CD4-positive, alpha-beta memory T cell (primary cell): ENCODE data around the gene PIP5KL1. TPM values are rescaled to one million over a fixed set of nuclear protein-coding genes. Genes with fewer than 3 reads are reported as not detected.

ENCODE experiments used
- CTCF ChIA-PET: fragments of 350-600 bp; sonication (Branson Sonifier 250); formaldehyde crosslinking; loops from one replicate; lab custom pipeline; 2021; ENCODE audit warnings: inconsistent platforms; ENCODE audit not compliant: partially characterized antibody; lab: Charles Lee
- POLR2A ChIA-PET: fragments of 350-600 bp; sonication (Branson Sonifier 250); formaldehyde crosslinking; loops from one replicate; lab custom pipeline; 2021; ENCODE audit not compliant: partially characterized antibody; lab: Charles Lee
- DNase-seq, 5 donors: peaks; one replicate each; pipeline versions ENCODE4 v3.0.0 to v3.0.0-alpha.2; 2020 to 2022; ENCODE audit warnings: mixed read lengths in 1 of 5
- H3K27ac ChIP-seq: one replicate; pipeline ENCODE4 v1.7.0; 2013; ENCODE audit warnings: low read depth, low read length
- H3K27me3 ChIP-seq: 2 replicates; pipeline ENCODE4 v1.7.0; 2013; ENCODE audit warnings: mild to moderate bottlenecking, low read length, moderate library complexity; ENCODE audit not compliant: insufficient read depth
- H3K36me3 ChIP-seq: 2 replicates; pipeline ENCODE4 v1.7.0; 2013; ENCODE audit warnings: mild to moderate bottlenecking, low read length, moderate library complexity; ENCODE audit not compliant: insufficient read depth
- H3K4me1 ChIP-seq: 2 replicates; pipeline ENCODE4 v1.7.0; 2013; ENCODE audit warnings: mild to moderate bottlenecking, low read length, moderate library complexity; ENCODE audit not compliant: insufficient read depth
- H3K4me3 ChIP-seq, 2 donors: one replicate each; pipeline ENCODE4 v1.7.0; 2013; ENCODE audit warnings: low read length in 2 of 2, mild to moderate bottlenecking in 1 of 2
- H3K9me3 ChIP-seq, 2 donors: one replicate each; pipeline ENCODE4 v1.7.0; 2013; ENCODE audit warnings: low read length in 2 of 2, control low read depth in 1 of 2; ENCODE audit not compliant: control insufficient read depth in 1 of 2
- H3K27ac Mint-ChIP-seq, 7 donors: one replicate each; pipeline ENCODE4 v1.8.0; 2020 to 2021; ENCODE audit warnings: mixed read lengths in 7 of 7, mild to moderate bottlenecking in 6 of 7, inconsistent platforms in 3 of 7, moderate library complexity in 3 of 7
- H3K27me3 Mint-ChIP-seq, 2 donors: one replicate each; pipeline ENCODE4 v1.8.0; 2020 to 2021; ENCODE audit warnings: mixed read lengths in 2 of 2
- H3K36me3 Mint-ChIP-seq, 2 donors: one replicate each; pipeline ENCODE4 v1.8.0; 2020 to 2021; ENCODE audit warnings: mixed read lengths in 2 of 2, inconsistent platforms in 1 of 2, mild to moderate bottlenecking in 1 of 2
- H3K4me1 Mint-ChIP-seq, 4 donors: one replicate each; pipeline ENCODE4 v1.8.0; 2020 to 2021; ENCODE audit warnings: mixed read lengths in 4 of 4, mild to moderate bottlenecking in 1 of 4
- H3K4me3 Mint-ChIP-seq, 8 donors: one replicate each; pipeline ENCODE4 v1.8.0; 2020 to 2021; ENCODE audit warnings: mixed read lengths in 8 of 8, mild to moderate bottlenecking in 7 of 8, moderate library complexity in 6 of 8, inconsistent platforms in 3 of 8
- H3K9me3 Mint-ChIP-seq, 8 donors: one replicate each; pipeline ENCODE4 v1.8.0; 2020 to 2021; ENCODE audit warnings: mixed read lengths in 8 of 8, mild to moderate bottlenecking in 5 of 8, inconsistent platforms in 3 of 8, moderate library complexity in 1 of 8
- intact Hi-C: fragments of 100-400 bp; cut with micrococcal nuclease; formaldehyde crosslinking; loops from one replicate; pipeline ENCODE4 v1.15.1; 2023
- polyA plus RNA-seq, 2 donors: library from polyadenylated mRNA; unstranded; fragments of 300-500 nt; fragmentation: Illumina TruSeq; gene quantifications; one replicate each; pipeline ENCODE4 v1.2.3, GENCODE V29; 2021
- total RNA-seq, 2 experiments: library from RNA; stranded (reverse); gene quantifications; one replicate each; pipeline ENCODE4 v1.2.3, GENCODE V29; 2021

PIP5KL1 gene
- total and polyA plus RNA-seq, 4 experiments from 2014 or later: 0.26 to 1.8 (median 0.76) TPM

- Histone ChIP-seq H3K4me1 (peaks cover 44% of the 10 kb centered on the region), H3K27ac (no peak overlapping the region), H3K27me3 (no peaks in the 10 kb centered on the region), H3K4me3 (no peak overlapping the region), H3K36me3 (no peaks in the 10 kb centered on the region), H3K9me3 (no peaks in the 10 kb centered on the region)
- Mint-ChIP-seq H3K36me3 (no peaks in the 10 kb centered on the region), H3K27ac (peak overlapping the region in 2 of 7 donors; percentile 46 to 72), H3K4me1 (peaks cover 8 to 25% (median 17%) of the 10 kb centered on the region in 4 donors), H3K9me3 (peaks cover 0 to 5% (median 0%) of the 10 kb centered on the region in 8 donors), H3K27me3 (peaks cover 2 to 3% of the 10 kb centered on the region in 2 donors), H3K4me3 (peak overlapping the region in 3 of 8 donors; percentile 20 to 43 (median 24))
- CTCF ChIA-PET: interaction anchor here (0.7 to 6.7 kb wide), 6 partner anchors 9 to 421 kb away, joined by 3 to 68 read pairs (median 5); partner anchors contain the start of genes ST6GALNAC4 and TOR2A
- POLR2A ChIA-PET: interaction anchor here (2.1 kb wide), 1 partner anchor 8 kb away, joined by 6 read pairs; the partner anchor contains the start of gene ST6GALNAC4
- intact Hi-C loops: loop anchor here (5.0 kb wide), 1 partner anchor 713 kb away; no protein-coding TSS in a partner anchor
- DNase-seq: no peak
These were observed 5.7 kb downstream of the PIP5KL1 start for GRCh38 chr9:127924736-127925444.

GRCh38 chr9:127923771-127924170 is 6.8 kb downstream of the PIP5KL1 start:
- Histone ChIP-seq H3K9me3 (no peaks in the 10 kb centered on the region), H3K27me3 (no peaks in the 10 kb centered on the region), H3K27ac (no peak overlapping the region), H3K36me3 (no peaks in the 10 kb centered on the region), H3K4me1 (peaks cover 35% of the 10 kb centered on the region), H3K4me3 (no peak overlapping the region)
- Mint-ChIP-seq H3K36me3 (no peaks in the 10 kb centered on the region), H3K4me3 (no peak overlapping the region), H3K9me3 (peaks cover 0 to 5% (median 0%) of the 10 kb centered on the region in 8 donors), H3K27ac (peak overlapping the region in 1 of 7 donors; percentile 13), H3K27me3 (peaks cover 2 to 3% of the 10 kb centered on the region in 2 donors), H3K4me1 (peaks cover 8 to 23% (median 15%) of the 10 kb centered on the region in 4 donors)
- no peak for DNase-seq
- CTCF ChIA-PET: interaction anchor here (0.9 to 6.7 kb wide), 6 partner anchors 42 to 334 kb away, joined by 3 to 68 read pairs (median 28); partner anchors contain the start of gene TOR2A
- intact Hi-C loops: loop anchor here (5.0 kb wide), 1 partner anchor 711 kb away; no protein-coding TSS in a partner anchor
- POLR2A ChIA-PET: interaction anchor here (1.1 kb wide), 1 partner anchor 13 kb away, joined by 3 read pairs; the partner anchor contains the start of gene DPM2

GRCh38 chr9:127923046-127923445 is 7.5 kb downstream of the PIP5KL1 start:
- ChIA-PET POLR2A (interaction anchor here (1.1 kb wide), 1 partner anchor 14 kb away, joined by 3 read pairs; the partner anchor contains the start of gene DPM2), CTCF (interaction anchor here (0.7 to 6.7 kb wide), 9 partner anchors 14 to 333 kb away, joined by 3 to 68 read pairs (median 12); partner anchors contain the start of genes DPM2 and TOR2A)
- peaks cover 30% of the 10 kb centered on the region for H3K4me1 ChIP-seq
- intact Hi-C loops: loop anchor here (5.0 kb wide), 1 partner anchor 711 kb away; no protein-coding TSS in a partner anchor
- Mint-ChIP-seq H3K9me3 (peaks cover 0 to 5% (median 0%) of the 10 kb centered on the region in 8 donors), H3K27ac (peak overlapping the region in 1 of 7 donors; percentile 13), H3K4me1 (peaks cover 8 to 26% (median 17%) of the 10 kb centered on the region in 4 donors), H3K36me3 (no peaks in the 10 kb centered on the region), H3K27me3 (peaks cover 2 to 3% of the 10 kb centered on the region in 2 donors), H3K4me3 (no peak overlapping the region)
- no peaks in the 10 kb centered on the region for H3K36me3 ChIP-seq
- H3K4me3 ChIP-seq: no peak overlapping the region
- DNase-seq: no peak
- H3K9me3 ChIP-seq: no peaks in the 10 kb centered on the region
- H3K27ac ChIP-seq: no peak overlapping the region
- no peaks in the 10 kb centered on the region for H3K27me3 ChIP-seq

GRCh38 chr9:127921557-127922120 is 8.9 kb downstream of the PIP5KL1 start:
- peak overlapping the region in 4 of 7 donors; percentile 22 to 75 (median 60) for H3K27ac Mint-ChIP-seq
- peaks cover 0 to 3% (median 0%) of the 10 kb centered on the region in 8 donors for H3K9me3 Mint-ChIP-seq
- peaks cover 2 to 3% of the 10 kb centered on the region in 2 donors for H3K27me3 Mint-ChIP-seq
- H3K9me3 ChIP-seq: no peaks in the 10 kb centered on the region
- no peaks in the 10 kb centered on the region for H3K36me3 ChIP-seq
- DNase-seq: peak; percentile 71 to 76 (median 74)
- no peaks in the 10 kb centered on the region for H3K36me3 Mint-ChIP-seq
- POLR2A ChIA-PET: interaction anchor here (0.7 to 1.9 kb wide), 12 partner anchors 9 to 471 kb away, joined by 3 to 9 read pairs (median 4); partner anchors contain the start of genes CDK9, DPM2, PIP5KL1 and TOR2A
- intact Hi-C loops: loop anchor here (1.0 to 5.0 kb wide), 4 partner anchors 136 to 709 kb away; partner anchors contain the start of gene TOR2A
- H3K4me1 Mint-ChIP-seq: peaks cover 9 to 37% (median 24%) of the 10 kb centered on the region in 4 donors
- H3K27me3 ChIP-seq: no peaks in the 10 kb centered on the region
- no peak overlapping the region for H3K4me3 ChIP-seq
- peaks cover 28% of the 10 kb centered on the region for H3K4me1 ChIP-seq
- CTCF ChIA-PET: interaction anchor here (0.6 to 6.7 kb wide), 43 partner anchors 8 to 707 kb away, joined by 3 to 68 read pairs (median 5); partner anchors contain the start of genes CDK9, DPM2, PIP5KL1 and TOR2A
- H3K4me3 Mint-ChIP-seq: peak overlapping the region in 7 of 8 donors; percentile 21 to 62 (median 40)
- H3K27ac ChIP-seq: no peak overlapping the region

GRCh38 chr9:127920794-127921193 is 9.8 kb downstream of the PIP5KL1 start:
- peaks cover 2 to 3% of the 10 kb centered on the region in 2 donors for H3K27me3 Mint-ChIP-seq
- intact Hi-C loops: loop anchor here (1.0 to 5.0 kb wide), 4 partner anchors 135 to 708 kb away; partner anchors contain the start of gene TOR2A
- Histone ChIP-seq H3K36me3 (no peaks in the 10 kb centered on the region), H3K27me3 (no peaks in the 10 kb centered on the region), H3K4me3 (no peak overlapping the region), H3K27ac (no peak overlapping the region), H3K9me3 (no peaks in the 10 kb centered on the region), H3K4me1 (peaks cover 33% of the 10 kb centered on the region)
- POLR2A ChIA-PET: interaction anchor here (0.7 to 1.9 kb wide), 15 partner anchors 9 to 470 kb away, joined by 3 to 9 read pairs (median 4); partner anchors contain the start of genes CDK9, DPM2, PIP5KL1 and TOR2A
- no peak for DNase-seq
- peaks cover 0 to 1% of the 10 kb centered on the region in 2 donors for H3K36me3 Mint-ChIP-seq
- CTCF ChIA-PET: interaction anchor here (0.6 to 6.7 kb wide), 44 partner anchors 8 to 706 kb away, joined by 3 to 68 read pairs (median 5); partner anchors contain the start of genes CDK9, DPM2, PIP5KL1 and ST6GALNAC6
- peaks cover 11 to 45% (median 28%) of the 10 kb centered on the region in 4 donors for H3K4me1 Mint-ChIP-seq
- H3K9me3 Mint-ChIP-seq: no peaks in the 10 kb centered on the region
- H3K4me3 Mint-ChIP-seq: no peak overlapping the region
- H3K27ac Mint-ChIP-seq: peak overlapping the region in 3 of 7 donors; percentile 19 to 64 (median 29)

GRCh38 chr9:127919253-127919815 is 11.2 kb downstream of the PIP5KL1 start:
- ChIA-PET POLR2A (interaction anchor here (1.0 to 1.5 kb wide), 3 partner anchors 13 to 184 kb away, joined by 3 read pairs; partner anchors contain the start of genes ST6GALNAC6 and TOR2A), CTCF (interaction anchor here (0.7 to 6.7 kb wide), 9 partner anchors 11 to 329 kb away, joined by 3 to 68 read pairs (median 8); partner anchors contain the start of genes PIP5KL1, ST6GALNAC6 and TOR2A)
- peaks cover 12 to 58% (median 37%) of the 10 kb centered on the region in 4 donors for H3K4me1 Mint-ChIP-seq
- H3K4me3 Mint-ChIP-seq: peak overlapping the region in 3 of 8 donors; percentile 13 to 50 (median 18)
- no peaks in the 10 kb centered on the region for H3K36me3 ChIP-seq
- H3K9me3 Mint-ChIP-seq: no peaks in the 10 kb centered on the region
- peaks cover 0 to 4% of the 10 kb centered on the region in 2 donors for H3K36me3 Mint-ChIP-seq
- no peaks in the 10 kb centered on the region for H3K9me3 ChIP-seq
- peak overlapping the region in 3 of 7 donors; percentile 0 to 68 (median 2) for H3K27ac Mint-ChIP-seq
- intact Hi-C loops: loop anchor here (5.0 kb wide), 3 partner anchors 47 to 417 kb away; partner anchors contain the start of gene STXBP1
- H3K4me3 ChIP-seq: no peak overlapping the region
- no peak overlapping the region for H3K27ac ChIP-seq
- peaks cover 41% of the 10 kb centered on the region for H3K4me1 ChIP-seq
- DNase-seq: no peak
- H3K27me3 Mint-ChIP-seq: no peaks in the 10 kb centered on the region
- H3K27me3 ChIP-seq: no peaks in the 10 kb centered on the region
